OCI-M2 (cell line): Measurements from ENCODE around the gene SAP30.

Experiments
- DNase-seq: peaks from one replicate; lab custom pipeline; 2025; ENCODE audit not compliant: unreplicated experiment; lab: John Stamatoyannopoulos, UW

SAP30 gene

GRCh38 chr4:173370477-173371291 lies at the start of gene SAP30:
Gene SAP30, plus strand, starts transcription at chr4:173370954. Its CDS starts 229 bp downstream, at chr4:173371183.
- peak; percentile 37 for DNase-seq

GRCh38 chr4:173325007-173325736 lies 45.6 kb upstream of the SAP30 start:
- DNase-seq = no peak

GRCh38 chr4:173328236-173328901 lies 42.4 kb upstream of the SAP30 start:
- no peak for DNase-seq

GRCh38 chr4:173330590-173330989 lies 40.2 kb upstream of the SAP30 start:
- no peak for DNase-seq

- DNase-seq = no peak
These were observed 38.7 kb upstream of the SAP30 start for GRCh38 chr4:173332021-173332487.

GRCh38 chr4:173332963-173333657 lies 37.6 kb upstream of the SAP30 start:
- no peak for DNase-seq

- no peak for DNase-seq
These were observed 37.1 kb upstream of the SAP30 start for GRCh38 chr4:173333658-173334084.

GRCh38 chr4:173334085-173334890 lies 36.5 kb upstream of the SAP30 start, which contains the start of gene HMGB2:
Gene HMGB2, minus strand, starts transcription at chr4:173334358. Its CDS starts 709 bp downstream, at chr4:173333649.
- DNase-seq = peak; percentile 94

- peak; percentile 46 for DNase-seq
These were observed 35.6 kb upstream of the SAP30 start for GRCh38 chr4:173334891-173335752.

GRCh38 chr4:173337463-173337862 lies 33.3 kb upstream of the SAP30 start:
- no peak for DNase-seq

GRCh38 chr4:173343832-173344397 lies 26.8 kb upstream of the SAP30 start:
- no peak for DNase-seq

GRCh38 chr4:173345648-173346047 lies 25.1 kb upstream of the SAP30 start:
- no peak for DNase-seq

GRCh38 chr4:173346074-173346473 lies 24.7 kb upstream of the SAP30 start:
- no peak for DNase-seq

GRCh38 chr4:173347467-173347866 lies 23.3 kb upstream of the SAP30 start:
- DNase-seq = no peak

GRCh38 chr4:173357939-173358338 lies 12.8 kb upstream of the SAP30 start:
- DNase-seq = no peak

- no peak for DNase-seq
These were observed 10.1 kb upstream of the SAP30 start for GRCh38 chr4:173360587-173361221.

GRCh38 chr4:173362666-173363065 lies 8.1 kb upstream of the SAP30 start:
- no peak for DNase-seq

- no peak for DNase-seq
These were observed 5.3 kb upstream of the SAP30 start for GRCh38 chr4:173365359-173365996.
